GM19043 (cell line): ENCODE data around the gene USHBP1.

Source experiments
- ATAC-seq: cut with Tn5 transposase; IDR thresholded peaks from one replicate; pipeline ENCODE4 v1.9.1; 2021; ENCODE audit warnings: low read depth; ENCODE audit not compliant: unreplicated experiment

USHBP1 gene

DNA sequence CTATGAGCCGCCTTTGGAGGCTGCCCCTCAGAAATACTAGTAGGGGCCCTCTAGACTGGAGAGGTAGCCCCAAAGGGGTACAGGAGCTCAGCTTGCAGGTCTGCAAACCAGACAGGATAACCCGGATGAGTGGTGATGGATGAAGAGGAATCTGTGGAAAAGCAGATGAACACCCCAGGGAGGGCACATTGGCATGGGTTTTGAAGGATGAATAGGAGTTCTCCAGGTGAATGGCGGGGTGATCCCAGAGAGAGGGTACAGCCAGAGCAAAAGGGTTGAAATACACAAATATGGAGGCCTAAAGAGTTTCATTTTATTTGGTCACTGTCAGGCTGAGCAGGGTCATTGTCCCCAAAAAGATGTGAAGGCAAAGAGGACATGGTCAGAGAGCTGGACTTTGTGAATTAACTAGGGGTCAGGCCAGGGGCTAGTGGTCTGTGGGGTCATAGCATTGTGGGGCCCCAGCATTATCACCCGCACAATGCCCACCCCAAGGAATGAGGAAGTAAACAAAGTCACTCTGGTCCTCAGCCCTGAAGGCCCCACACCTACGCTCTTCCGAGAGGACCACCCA is 23.6 kb downstream of the USHBP1 start:
- no peak for ATAC-seq

GRCh38 chr19:17240062-17240752 is 24.3 kb downstream of the USHBP1 start:
- ATAC-seq: no peak

DNA sequence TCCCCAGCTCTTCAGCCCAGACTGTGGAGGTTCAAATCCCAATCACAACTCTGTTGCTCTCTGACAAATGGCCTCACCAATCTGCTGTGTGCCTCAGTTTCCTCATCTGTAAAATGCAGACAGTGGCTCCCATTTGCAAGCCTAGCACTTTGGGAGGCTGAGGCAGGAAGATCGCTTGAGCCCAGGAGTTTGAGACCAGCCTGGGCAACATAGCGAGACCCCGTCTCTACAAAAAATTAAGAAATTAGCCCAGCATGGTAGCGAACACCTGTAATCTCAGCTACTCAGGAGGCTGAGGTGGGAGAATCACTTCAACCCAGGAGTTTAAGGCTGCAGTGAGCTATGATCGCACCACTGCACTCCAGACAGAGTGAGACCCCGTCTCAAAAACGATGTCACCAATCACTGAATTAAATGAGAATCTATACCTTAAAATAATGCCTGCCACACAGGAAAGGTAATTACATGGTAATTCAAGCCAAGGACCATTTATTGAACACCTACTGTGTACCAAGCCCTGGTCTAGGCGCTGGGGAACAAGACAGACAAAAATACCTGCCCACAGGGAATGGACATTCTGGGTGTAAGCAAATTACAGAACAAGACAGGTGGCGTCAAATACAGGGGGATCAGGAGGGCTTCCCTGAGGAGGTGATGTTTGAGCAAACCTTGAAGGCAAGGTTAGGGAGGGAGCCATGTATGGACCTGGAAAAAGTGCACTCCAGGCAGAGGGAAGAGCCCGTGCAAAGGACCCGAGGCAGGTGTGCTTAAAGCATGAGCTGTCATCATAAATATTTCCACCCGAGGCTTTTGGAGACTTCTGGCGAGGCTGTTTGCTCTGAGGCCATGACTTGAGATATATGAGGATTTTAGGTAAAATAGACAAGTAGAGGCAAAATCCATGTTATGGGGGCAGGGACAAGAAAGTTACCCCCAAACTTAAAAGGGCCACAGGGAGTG is 26.5 kb downstream of the USHBP1 start:
- no peak for ATAC-seq

DNA sequence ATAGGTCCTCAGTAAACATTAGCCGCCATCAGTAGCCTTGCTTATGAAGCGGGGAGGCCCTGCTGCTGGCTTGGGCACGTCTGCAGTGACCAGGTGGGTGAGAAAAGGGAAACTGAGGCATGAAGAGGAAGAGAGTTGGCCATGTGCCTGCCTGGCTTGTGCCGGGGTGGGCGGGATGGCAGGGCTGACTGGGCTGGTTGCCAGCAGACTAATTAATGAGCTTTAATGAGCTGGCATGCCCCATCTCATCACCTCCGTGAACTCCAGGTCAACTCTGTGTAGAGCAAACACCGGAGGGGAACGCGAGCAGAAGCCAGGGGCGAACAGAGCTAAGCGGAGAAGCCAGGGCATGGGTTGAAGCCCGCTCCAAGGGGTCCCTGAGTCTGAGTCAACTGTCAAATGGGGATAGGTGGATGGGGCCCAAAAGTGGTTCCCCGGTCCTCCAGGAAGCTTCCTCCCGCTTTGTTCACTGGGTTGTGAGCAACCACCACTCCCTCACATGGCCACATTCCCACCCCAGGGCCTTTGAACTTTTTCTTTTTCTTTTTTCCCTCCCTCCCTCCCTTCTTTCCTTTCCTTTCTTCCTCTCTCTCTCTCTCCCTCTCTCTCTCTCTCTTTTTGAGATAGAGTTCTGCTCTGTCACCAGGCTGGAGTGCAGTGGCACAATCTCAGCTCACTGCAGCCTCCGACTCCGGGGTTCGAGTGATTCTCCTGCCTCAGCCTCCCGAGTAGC is 27.6 kb downstream of the USHBP1 start:
- ATAC-seq: no peak

- no peak for ATAC-seq
Measured at GRCh38 chr19:17235971-17236777, 28.4 kb downstream of the USHBP1 start.

DNA sequence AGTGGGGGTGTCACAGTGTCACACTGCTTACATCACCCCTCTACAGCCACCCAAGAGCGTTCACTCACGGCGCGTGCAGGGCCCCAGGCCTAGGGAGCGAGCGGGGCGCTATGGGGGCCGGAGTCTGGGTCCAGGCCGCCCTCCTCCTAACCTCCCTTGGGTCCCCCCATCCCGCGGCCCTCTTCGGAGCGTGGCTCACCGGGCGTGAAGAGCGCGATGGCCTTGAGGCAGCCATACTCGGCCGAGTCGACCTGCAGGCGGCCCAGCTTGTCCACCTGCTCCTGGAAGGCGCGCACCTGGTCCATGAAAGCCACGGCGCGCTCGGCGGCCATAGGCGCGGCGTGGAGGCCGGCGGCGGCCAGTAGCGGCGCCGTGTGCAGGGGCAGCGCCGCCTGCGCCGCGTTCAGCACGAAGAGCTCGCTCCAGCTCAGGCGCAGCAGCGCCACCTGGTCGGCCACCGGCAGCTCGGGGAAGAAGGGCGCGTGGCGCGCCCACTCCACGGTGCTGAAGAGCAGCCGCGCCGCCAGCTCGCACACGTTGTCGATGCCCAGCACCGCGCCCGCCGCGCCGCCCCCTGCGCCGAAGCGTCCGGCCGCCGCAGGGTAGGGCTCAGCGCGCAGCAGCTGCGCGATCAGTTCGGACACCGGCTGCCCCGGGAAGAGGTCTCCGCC is 29.1 kb downstream of the USHBP1 start:
- no peak for ATAC-seq

GRCh38 chr19:17234911-17235299 is 29.6 kb downstream of the USHBP1 start:
- ATAC-seq: peak; percentile 72

DNA sequence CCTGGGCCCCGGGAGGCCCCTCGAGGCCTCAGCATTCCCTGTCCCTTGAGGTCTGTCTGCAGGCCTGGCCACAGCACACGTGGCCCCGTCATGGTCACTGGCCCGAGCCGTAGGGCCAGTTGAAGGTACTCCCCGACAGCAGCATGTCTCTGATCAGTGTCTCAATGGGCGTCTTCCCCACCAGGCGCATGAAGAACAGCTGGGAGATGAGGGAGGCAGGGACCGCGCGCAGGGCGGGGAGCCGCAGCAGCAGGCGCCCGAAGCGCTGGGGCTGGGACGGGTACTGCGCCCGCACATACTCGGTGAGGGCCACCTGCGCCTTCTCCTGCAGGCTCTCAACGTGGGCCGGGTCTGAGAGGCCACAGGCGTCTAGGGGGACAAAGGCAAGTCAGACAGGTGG is 32.3 kb downstream of the USHBP1 start:
- no peak for ATAC-seq

DNA sequence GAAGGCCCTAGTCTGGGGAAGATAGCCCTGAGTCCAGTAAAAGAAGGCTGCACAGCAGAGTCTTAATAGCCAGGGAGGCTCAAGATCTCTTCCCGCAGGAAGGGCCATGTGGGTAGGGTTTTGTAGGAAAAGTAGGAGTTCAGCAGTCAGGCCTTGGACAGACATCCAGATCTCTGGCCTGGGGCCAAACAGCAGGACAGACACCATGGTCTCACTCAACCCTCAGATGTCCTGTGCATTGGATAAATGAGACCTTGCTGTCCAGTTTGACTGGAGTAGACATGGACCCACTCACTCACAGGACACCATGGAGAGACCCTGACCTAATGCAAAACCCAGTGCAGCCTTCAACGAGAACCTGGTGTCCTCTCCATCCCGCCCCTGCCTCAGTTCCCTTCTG is 34.7 kb downstream of the USHBP1 start:
- ATAC-seq: no peak

DNA sequence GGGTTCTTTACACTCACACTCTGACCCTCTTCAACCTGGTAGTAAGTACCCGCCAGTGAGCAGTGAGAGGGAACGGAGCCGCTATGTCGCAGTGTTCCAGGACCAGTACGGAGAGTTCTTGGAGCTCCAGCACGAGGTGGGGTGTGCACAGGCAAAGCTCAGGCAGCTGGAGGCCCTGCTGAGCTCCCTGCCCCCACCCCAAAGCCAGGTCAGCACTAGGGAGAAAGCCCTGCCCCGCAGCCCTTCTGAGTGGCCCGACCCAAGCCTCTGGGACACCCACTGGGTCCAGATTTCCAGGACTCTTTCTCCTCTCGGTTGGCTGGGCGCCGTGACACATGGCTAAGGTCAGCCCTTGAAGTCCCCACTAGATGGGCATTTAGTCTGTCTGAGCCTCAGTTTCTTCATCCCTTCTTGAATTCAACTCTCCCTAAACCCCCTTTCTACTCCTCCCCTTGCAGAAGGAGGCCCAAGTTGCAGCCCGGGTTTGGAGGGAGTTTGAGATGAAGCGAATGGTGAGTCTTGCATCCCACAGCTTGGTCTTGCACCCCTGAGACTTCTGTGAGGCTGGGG is 36.7 kb downstream of the USHBP1 start:
- ATAC-seq: no peak

DNA sequence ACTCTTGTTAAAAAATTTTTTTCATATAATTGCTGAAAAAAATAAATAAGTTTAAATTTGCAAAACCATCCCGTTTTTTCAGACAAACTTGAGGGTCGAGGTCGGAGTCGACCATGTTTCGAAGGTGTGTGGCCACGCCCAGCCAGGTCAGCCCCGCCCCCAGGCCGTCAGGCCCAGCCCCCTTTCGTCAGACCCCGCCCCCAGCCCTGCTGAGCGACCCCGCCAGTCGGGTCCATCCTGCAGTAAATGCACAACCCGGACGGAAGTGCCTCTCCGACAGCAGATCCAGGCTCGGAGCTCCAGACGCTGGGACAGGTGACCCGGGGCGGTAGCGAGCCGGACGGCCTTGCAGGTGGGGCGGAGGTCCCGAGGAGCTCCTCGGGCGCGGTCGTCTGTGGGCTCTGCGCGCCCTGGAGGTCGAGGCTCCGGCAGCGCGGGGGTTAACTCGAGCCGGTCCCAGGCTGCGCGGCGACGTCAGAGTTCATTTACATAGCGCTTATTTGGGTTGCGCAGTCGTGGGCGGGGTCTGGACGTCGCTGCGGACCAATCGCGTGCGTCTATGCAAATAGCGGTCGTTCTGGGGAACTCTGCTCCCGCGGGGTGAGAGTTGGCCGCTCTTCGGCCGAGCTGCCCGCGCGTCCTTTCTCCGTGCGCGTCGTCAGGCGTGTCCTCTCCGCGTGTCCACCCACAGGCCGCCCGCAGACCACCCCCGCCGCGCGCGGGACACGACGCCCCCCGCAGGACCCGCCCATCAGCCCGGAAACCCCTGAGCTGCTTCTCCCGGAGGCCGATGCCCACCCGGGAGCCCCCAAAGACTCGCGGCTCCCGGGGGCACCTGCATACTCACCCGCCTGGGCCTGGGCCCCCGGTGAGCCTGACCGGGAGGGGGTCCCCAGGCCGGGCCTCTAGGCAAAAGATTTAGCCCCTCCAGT is 38.3 kb downstream of the USHBP1 start, which contains the start of gene OCEL1:
OCEL1 (plus strand) TSS at position 225 of the 932 bp plus-strand sequence; CDS start at position 247, 22 bp downstream.
- ATAC-seq: peak; percentile 84

- no peak for ATAC-seq
Measured at GRCh38 chr19:17225053-17225452, 39.5 kb downstream of the USHBP1 start.

GRCh38 chr19:17220207-17220758 is 44.3 kb downstream of the USHBP1 start:
- no peak for ATAC-seq

DNA sequence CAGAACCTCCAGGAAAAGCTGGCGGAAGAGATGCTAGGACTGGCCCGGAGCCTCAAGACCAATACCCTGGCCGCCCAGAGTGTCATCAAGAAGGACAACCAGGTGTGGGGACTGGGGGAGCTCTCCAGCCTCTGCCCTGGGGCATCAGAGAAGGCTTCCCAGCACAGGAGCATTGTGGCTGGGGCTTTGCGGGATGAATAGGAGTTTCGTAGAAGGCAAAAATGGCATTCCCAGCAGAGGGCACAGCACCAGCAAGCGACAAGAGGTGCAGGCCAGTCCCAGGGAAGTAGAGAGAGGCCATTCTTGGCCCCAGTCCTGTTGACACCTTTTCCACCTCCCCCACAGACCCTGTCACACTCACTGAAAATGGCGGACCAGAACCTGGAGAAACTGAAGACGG is 45.3 kb downstream of the USHBP1 start:
- ATAC-seq: no peak

DNA sequence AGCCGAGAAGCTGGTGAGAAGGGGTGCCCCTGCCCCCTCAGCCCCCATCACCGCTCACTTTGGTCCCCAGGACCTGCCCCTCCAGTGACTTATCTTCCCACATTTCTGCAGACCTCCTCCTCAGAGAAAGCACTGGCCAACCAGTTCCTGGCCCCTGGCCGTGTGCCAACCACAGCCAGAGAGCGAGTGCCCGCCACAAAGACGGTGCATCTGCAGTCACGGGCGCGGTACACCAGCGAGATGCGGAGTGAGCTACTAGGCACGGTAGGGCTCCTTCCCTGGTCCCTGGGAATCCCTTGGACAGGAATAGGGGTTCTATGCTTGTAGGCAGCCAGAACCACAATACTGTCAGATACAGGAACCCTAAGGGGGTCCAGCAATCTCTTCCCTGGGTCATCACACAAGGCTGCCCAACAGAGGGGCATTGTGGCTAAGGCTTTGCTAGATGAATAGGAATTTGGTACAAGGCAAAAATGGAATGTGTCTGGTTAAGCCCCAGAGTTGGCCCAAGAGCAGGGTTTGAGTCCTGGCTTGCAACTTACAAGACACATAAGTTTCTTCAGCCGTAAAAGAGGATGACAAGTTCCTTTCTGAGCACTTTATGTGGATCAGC is 48.4 kb downstream of the USHBP1 start:
- no peak for ATAC-seq

DNA sequence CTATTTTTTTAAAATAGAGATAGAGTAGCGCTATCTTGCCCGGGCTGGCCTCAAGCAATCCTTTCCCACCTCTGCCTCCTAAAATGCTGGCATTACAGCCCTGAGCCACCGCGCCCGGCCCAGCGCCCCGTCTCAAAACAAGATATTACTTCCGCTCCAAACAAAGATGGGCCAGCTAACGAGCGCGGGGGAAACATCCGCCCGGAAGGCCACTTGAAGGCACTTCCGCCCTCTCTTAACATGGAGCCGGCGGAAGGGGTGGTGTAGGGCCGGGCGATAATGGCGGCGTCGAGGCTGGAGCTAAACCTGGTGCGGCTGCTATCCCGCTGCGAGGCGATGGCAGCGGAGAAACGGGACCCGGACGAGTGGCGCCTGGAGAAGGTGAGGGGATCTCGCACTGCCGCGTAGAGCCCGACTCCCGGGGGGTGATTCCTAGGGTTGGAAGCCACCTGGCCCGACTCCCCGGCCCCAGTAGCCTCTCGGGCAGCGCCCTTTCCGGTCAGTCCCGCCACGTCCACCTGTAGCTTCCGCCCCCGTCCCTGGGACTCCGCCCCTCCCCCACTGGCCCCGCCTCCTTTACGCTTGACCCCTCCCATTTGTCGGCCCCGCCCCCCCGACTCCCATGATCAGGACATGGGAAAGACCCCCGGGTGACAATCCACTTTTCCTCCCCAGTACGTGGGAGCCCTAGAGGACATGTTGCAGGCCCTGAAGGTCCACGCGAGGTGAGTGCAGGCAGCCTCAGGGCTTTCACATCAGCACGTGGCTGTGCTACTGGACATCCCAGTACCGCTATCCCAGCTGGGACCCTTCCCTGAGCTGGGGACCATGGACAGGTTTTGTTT is 49.2 kb downstream of the USHBP1 start, which contains the start of gene USE1:
USE1 (plus strand) TSS at position 231 of the 845 bp plus-strand sequence; CDS start at position 280, 49 bp downstream.
- ATAC-seq: peak; percentile 78
